WI38 (cell line): ENCODE measurements around the gene CASD1.

Experiments
- H3K4me3 ChIP-seq: 2 replicates; pipeline ENCODE4 v1.5.1; 2011; ENCODE audit warnings: low read depth, mild to moderate bottlenecking, control low read depth, low read length
- CTCF ChIP-seq: IDR thresholded peaks from 2 replicates; pipeline ENCODE4 v1.5.1; 2012; ENCODE audit warnings: low read depth, mild to moderate bottlenecking, control low read depth, low read length

The CASD1 gene

DNA sequence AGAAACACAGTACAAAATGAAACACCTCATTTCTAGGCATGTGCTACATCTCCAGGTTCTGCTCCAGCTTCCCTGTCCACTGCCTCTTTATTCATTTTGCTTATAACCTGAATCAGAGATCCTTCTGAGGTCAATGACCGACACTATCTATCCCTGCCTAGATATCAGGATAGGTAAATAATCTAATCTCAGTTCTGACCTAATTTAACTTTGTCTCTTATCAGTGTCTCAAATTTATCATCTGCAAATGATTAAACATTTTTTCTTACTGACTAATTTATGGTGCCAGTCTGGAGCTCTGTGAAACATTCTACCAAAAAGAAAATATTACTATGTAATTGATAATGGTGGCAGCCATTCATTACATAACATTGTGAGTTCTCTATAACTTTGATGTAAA is 85.3 kb downstream of the CASD1 start:
- TF ChIP-seq CTCF, result no peak
- no peak overlapping the region for H3K4me3 ChIP-seq

GRCh38 chr7:94595717-94596116 is 86.1 kb downstream of the CASD1 start:
- TF ChIP-seq CTCF, result no peak

GRCh38 chr7:94600267-94600666 is 90.7 kb downstream of the CASD1 start:
- no peak overlapping the region for H3K4me3 ChIP-seq
- TF ChIP-seq CTCF, result no peak

More at GRCh38 chr7:94595717-94596116, 86.1 kb downstream of the CASD1 start:
- H3K4me3 ChIP-seq, result no peak overlapping the region

DNA sequence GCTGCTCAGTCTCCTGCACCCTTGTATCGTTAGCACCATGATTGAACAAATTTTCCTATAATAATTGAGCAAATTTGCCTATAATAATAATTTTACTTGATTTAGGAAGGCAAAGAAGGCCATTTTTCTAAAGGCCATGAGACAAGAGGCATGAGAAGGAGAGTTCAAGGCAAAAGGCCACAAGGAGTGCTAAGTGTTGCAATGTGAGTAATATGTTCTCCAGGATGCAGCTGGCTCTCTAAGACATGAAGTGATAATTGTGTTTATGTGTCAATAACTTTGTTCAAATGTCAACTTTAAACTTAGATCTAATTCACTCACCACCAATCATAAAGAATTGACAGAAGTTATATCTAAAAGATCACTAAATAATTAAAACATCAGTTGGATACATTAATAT is 92.6 kb downstream of the CASD1 start:
- no peak overlapping the region for H3K4me3 ChIP-seq
- no peak for TF ChIP-seq CTCF

DNA sequence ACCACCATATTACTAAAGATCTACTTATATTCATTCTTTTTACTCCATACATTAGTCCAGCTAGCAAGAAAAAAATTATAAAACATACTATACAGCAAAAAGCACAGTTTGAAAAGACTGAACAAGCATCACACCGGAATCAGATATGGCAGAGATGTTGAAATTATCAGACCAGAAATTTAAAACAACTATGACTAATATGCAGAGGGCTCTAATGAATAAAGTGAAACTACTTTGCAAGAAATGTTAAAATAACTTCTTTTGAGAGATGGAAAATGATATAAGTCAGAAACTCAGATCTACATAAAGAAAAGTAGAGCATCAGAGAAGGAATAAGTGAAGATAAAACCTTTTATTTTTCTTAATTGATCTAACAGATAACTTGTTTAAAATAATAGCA is 95.4 kb downstream of the CASD1 start:
- no peak overlapping the region for H3K4me3 ChIP-seq

More for the DNA sequence above, 95.4 kb downstream of the CASD1 start:
- no peak for TF ChIP-seq CTCF
